SK-N-SH treated with all-trans-retinoic acid at 6 μM for 48 hours (cell line): ENCODE measurements around the gene SNCG.

ENCODE experiments used
- ATAC-seq: fragments of 200-7000 bp; cut with Tn5 transposase; 3 replicates; pipeline ENCODE4 v1.9.1; 2020; ENCODE audit warnings: mild to moderate bottlenecking, moderate library complexity
- ARNTL ChIP-seq: fragments of 450-650 bp; formaldehyde crosslinking; IDR thresholded peaks from 2 replicates; pipeline ENCODE4 v1.5.0; 2020; ENCODE audit warnings: low read depth, mild to moderate bottlenecking, moderate library complexity, borderline replicate concordance
- CSDC2 ChIP-seq: fragments of 250-450 bp; sonication (Bioruptor Pico); IDR thresholded peaks from 2 replicates; pipeline ENCODE4 v1.5.0; 2020; ENCODE audit warnings: mild to moderate bottlenecking, moderate library complexity
- CSRNP3 ChIP-seq: fragments of 250-450 bp; sonication (Bioruptor Pico); IDR thresholded peaks from 2 replicates; pipeline ENCODE4 v1.5.1; 2021; ENCODE audit warnings: mild to moderate bottlenecking, moderate library complexity
- ESRRG ChIP-seq: fragments of 250-450 bp; sonication (Bioruptor Pico); IDR thresholded peaks from 2 replicates; pipeline ENCODE4 v1.6.1; 2021; ENCODE audit warnings: mild to moderate bottlenecking
- GLIS3 ChIP-seq: fragments of 250-450 bp; sonication (Bioruptor Pico); IDR thresholded peaks from 2 replicates; pipeline ENCODE4 v1.5.0; 2020; ENCODE audit warnings: mild to moderate bottlenecking, moderate library complexity
- ISL1 ChIP-seq: fragments of 250-450 bp; sonication (Bioruptor Pico); IDR thresholded peaks from 2 replicates; pipeline ENCODE4 v2.1.2; 2022; ENCODE audit warnings: mild to moderate bottlenecking, moderate library complexity
- PATZ1 ChIP-seq: fragments of 250-450 bp; sonication (Bioruptor Pico); IDR thresholded peaks from 2 replicates; pipeline ENCODE4 v1.8.0; 2020; ENCODE audit warnings: mild to moderate bottlenecking, moderate library complexity, borderline replicate concordance
- PPARA ChIP-seq: fragments of 250-450 bp; sonication (Bioruptor Pico); IDR thresholded peaks from 2 replicates; pipeline ENCODE4 v1.5.0; 2020; ENCODE audit warnings: mild to moderate bottlenecking, borderline replicate concordance
- RARB ChIP-seq: fragments of 250-450 bp; sonication (Bioruptor Pico); IDR thresholded peaks from 2 replicates; pipeline ENCODE4 v1.8.0; 2021; ENCODE audit warnings: mild to moderate bottlenecking, moderate library complexity
- SNAI2 ChIP-seq: fragments of 250-450 bp; sonication (Bioruptor Pico); IDR thresholded peaks from 2 replicates; pipeline ENCODE4 v1.5.0; 2020; ENCODE audit warnings: mild to moderate bottlenecking, moderate library complexity
- TCF4 ChIP-seq: fragments of 250-450 bp; sonication (Bioruptor Pico); IDR thresholded peaks from 2 replicates; pipeline ENCODE4 v1.8.0; 2021; ENCODE audit warnings: mild to moderate bottlenecking, moderate library complexity, borderline replicate concordance
- TSHZ2 ChIP-seq: fragments of 250-450 bp; sonication (Bioruptor Pico); IDR thresholded peaks from 2 replicates; pipeline ENCODE4 v1.5.0; 2020; ENCODE audit warnings: mild to moderate bottlenecking, moderate library complexity
- ZC3H10 ChIP-seq: fragments of 250-450 bp; sonication (Bioruptor Pico); IDR thresholded peaks from 2 replicates; pipeline ENCODE4 v1.5.1; 2021; ENCODE audit warnings: mild to moderate bottlenecking, moderate library complexity
- ZFP3 ChIP-seq: fragments of 250-450 bp; sonication (Bioruptor Pico); IDR thresholded peaks from 2 replicates; pipeline ENCODE4 v1.5.0; 2020; ENCODE audit warnings: mild to moderate bottlenecking, moderate library complexity
- ZFP30 ChIP-seq: fragments of 450-650 bp; formaldehyde crosslinking; IDR thresholded peaks from 2 replicates; pipeline ENCODE4 v1.5.0; 2022; ENCODE audit warnings: mild to moderate bottlenecking, moderate library complexity
- ZNF70 ChIP-seq: fragments of 450-650 bp; formaldehyde crosslinking; IDR thresholded peaks from 2 replicates; pipeline ENCODE4 v1.5.0; 2020; ENCODE audit warnings: mild to moderate bottlenecking, moderate library complexity
- ZNF8 ChIP-seq: fragments of 450-650 bp; formaldehyde crosslinking; IDR thresholded peaks from 2 replicates; pipeline ENCODE4 v1.5.0; 2020; ENCODE audit warnings: mild to moderate bottlenecking, moderate library complexity

SNCG gene

GRCh38 chr10:86960863-86961434, 2.5 kb downstream of the SNCG start (continued):
- no peak for TF ChIP-seq TSHZ2 (CRISPR knock-in tag)
- TF ChIP-seq ZFP30 (CRISPR knock-in tag) = no peak
- TF ChIP-seq, all 23 proteins: peak for 0

GRCh38 chr10:86961481-86962091, 3.2 kb downstream of the SNCG start:
- no peak for ATAC-seq
- TF ChIP-seq ESRRG = no peak

- no peak for ATAC-seq
- no peak for TF ChIP-seq ZNF70 (CRISPR knock-in tag)
Measured at GRCh38 chr10:86962136-86962980, 4.0 kb downstream of the SNCG start.

GRCh38 chr10:86962981-86963310, 4.5 kb downstream of the SNCG start:
- ATAC-seq = no peak
- TF ChIP-seq GLIS3 (CRISPR knock-in tag) (no peak), ARNTL (no peak), CSRNP3 (CRISPR knock-in tag) (no peak), TCF4 (CRISPR knock-in tag) (no peak)

GRCh38 chr10:86963341-86963919, 5.0 kb downstream of the SNCG start:
- TF ChIP-seq PPARA (CRISPR knock-in tag) = no peak
- no peak for TF ChIP-seq CSDC2 (CRISPR knock-in tag)
- no peak for TF ChIP-seq GLIS3 (CRISPR knock-in tag)
- TF ChIP-seq ZNF8 (CRISPR knock-in tag) = no peak
- TF ChIP-seq RARB (CRISPR knock-in tag) = no peak
- TF ChIP-seq PATZ1 = no peak
- no peak for TF ChIP-seq ISL1 (CRISPR knock-in tag)
- no peak for TF ChIP-seq ZC3H10 (CRISPR knock-in tag)
- no peak for TF ChIP-seq ARNTL
- TF ChIP-seq ZFP3 (CRISPR knock-in tag) = no peak
- no peak for TF ChIP-seq ZNF70 (CRISPR knock-in tag)
- TF ChIP-seq SNAI2 (CRISPR knock-in tag) = no peak
- TF ChIP-seq ESRRG = no peak
- no peak for TF ChIP-seq TSHZ2 (CRISPR knock-in tag)
- ATAC-seq = no peak
